ENCODE results near the gene SRSF10. TPM values are rescaled to one million over a fixed set of nuclear protein-coding genes. Genes with fewer than 3 reads are reported as not detected.
"Not testable (repeated sequence)": the region's sequence is repeated elsewhere in the genome, so short reads cannot be mapped to it uniquely, and the experiment has no call there.

The SRSF10 gene
- total RNA-seq, 1 donor from 2014 or later, result 78.9 TPM

DNA sequence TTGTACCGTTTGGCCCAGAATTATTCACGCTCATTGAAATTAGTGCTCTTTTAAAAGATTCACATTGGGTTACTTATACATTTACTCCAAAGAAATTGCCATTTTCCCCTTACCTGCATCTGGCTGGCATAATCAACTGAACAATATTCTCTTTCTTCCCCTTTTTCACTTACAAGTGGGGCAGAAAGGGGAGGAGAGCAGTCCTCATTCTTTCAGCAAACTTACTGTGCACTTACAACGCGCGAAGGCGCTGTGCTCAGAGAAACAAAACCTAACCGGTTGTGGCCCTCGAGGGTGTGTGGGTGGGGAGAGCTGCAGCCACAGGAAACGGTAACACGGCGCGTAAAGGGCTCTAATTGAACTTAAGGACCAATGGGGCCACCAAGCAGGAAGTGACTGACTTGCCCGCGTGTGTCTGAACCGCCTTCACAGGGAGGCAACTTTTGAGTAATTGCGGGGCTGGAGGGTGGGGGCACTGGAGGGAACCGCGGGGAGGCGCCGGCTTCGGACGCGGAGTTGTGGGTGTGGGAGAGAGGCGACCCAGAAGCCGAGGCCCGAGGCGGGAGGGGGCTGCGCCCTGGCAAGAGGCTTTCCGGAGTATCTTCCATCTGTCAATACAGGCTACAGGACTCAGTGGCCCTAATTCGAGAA is 21.2 kb downstream of the SRSF10 start:
- peak; percentile 88 for DNase-seq (ENCODE audit: low spot score)

DNA sequence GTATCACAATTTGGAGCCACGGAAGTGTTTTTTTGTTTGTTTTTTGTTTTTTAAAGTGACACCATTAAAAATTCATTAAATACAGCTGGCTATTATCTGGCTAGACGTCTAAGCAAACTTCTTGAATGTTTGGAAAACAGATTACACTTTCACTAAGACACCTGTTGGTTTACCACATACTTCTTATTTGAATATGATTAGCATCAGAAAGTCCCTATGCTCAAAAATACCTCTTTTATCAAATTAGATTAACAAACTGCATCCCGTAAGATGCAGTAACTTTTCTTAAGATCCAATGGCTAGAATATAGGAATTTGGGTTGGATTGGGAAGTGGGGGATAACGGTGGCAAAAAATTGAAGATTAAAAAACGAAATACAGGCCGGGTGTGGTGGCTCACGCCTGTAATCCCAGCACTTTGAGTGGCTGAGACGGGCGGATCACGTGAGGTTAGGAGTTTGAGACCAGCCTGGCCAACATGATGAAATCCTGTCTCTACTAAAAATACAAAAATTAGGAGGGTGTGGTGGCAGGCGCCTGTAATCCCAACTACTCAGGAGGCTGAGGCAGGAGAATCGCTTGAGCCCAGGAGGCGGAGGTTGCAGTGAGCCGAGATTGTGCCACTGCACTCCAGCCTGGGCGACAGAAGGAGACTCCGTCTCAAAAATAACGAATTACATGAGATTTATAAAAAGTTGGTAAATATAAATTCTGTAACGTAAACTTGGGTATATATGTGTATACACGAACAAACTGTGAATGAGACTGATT is 21.9 kb downstream of the SRSF10 start:
- not testable (repeated sequence) for DNase-seq (ENCODE audit: low spot score)

DNA sequence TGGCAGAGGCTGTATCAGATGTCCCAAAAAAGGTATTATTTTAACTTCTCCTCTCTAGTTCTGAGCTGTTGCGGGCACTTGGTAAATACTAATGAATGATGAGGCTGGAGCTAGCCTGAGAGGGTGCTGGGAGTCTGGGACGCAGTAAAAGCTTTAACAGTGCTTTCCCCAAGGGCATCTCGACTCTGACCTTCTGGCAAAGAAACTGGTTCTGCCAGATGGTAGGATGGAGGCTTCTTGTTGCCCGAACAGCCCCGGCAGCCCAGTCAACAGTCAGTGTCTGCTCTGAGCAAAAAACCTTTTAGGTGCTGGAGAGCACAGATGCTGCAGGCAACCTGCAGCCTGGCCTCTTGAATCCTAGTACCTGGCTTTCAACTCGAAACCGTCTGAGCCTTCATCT is 23.0 kb downstream of the SRSF10 start:
- peak; percentile 78 for DNase-seq (ENCODE audit: low spot score)

DNA sequence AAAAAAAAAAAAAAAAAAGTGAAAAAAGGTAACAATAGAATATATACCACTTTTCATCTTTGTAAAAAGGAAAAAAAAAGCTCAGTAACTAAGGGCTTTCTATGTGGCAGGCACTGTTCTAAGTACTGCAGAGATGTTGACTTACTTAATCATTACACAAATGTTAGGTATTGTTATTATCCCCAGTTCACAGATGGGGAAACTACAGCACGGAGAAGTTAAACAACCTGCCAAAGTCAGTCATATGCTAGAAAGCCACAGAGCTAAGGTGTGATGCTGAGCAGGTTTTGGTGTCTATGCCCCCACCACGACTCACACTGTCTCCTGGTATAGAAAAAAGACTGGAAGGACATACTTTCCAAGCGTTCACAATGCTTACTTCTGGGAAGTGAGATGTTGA is 27.1 kb downstream of the SRSF10 start:
- DNase-seq (ENCODE audit: low spot score), result no peak

DNA sequence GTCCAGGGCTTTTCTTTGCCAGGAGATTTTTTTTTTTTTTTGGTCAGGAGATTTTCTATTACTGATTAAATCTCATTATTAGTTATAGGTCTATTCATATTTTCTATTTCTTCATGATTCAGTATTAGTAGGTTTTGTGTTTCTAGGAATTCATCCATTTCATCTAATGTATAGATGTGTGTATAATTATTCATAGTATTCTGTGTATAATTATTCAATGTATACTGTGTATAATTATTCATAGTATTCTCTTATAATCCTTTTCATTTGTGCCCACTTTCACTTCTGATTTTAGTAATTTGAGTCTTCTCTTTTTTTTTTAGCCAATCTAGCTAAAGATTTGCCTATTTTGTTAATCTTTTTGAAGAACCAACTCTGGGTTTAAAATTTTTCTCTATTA is 32.8 kb downstream of the SRSF10 start:
- no peak for DNase-seq (ENCODE audit: low spot score)

DNA sequence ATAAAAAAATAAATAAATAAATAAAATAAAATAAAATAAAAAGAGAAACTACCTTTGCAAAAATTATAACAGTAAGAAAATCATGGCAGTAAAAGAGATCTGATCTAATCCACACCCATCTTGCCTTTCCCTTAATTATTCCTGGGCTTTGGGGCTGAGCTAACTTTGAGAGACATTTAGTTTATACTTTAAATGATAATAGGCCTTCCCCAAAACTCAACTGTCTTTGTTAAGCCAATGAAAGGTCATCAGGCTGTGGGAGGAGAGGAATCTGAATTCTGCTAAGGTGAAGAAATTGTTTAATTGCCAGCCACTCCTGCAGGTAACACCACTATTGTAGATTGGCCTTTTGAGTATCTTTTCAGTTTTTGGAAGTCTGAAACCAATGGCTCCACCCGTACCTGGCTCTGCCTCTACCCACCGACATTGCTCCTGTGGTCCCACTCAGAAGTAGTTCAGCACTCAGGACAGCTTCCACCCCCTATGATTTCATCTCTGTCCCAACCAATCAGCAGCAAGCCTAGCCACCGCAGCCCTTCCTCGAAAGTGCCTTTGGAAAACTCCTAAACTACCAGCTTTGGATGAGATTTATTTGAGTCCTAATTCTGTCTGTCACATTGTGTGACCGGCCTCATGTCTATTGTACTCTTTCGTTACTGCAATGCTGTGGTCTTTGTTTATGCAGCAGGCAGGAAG is 43.5 kb downstream of the SRSF10 start:
- DNase-seq (ENCODE audit: low spot score), result no peak

DNA sequence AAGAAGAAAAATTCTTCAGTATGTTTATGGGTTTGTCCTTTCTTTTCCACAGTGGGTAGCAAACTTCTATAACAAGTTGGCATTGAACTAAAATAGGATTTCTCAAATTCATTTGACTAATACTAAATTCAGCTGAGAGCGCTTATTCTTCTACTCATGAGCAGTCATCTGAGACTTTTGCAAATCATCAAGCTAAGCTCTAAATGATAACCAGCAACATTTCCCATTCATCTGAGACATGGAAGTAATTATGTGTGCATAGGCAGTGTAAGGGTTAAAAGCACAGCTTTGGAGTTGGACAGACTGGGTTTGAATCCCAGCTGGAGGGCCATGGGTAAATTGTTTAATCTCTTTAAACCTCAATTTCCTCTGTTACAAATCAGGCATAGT is 48.6 kb downstream of the SRSF10 start:
- no peak for DNase-seq (ENCODE audit: low spot score)

DNA sequence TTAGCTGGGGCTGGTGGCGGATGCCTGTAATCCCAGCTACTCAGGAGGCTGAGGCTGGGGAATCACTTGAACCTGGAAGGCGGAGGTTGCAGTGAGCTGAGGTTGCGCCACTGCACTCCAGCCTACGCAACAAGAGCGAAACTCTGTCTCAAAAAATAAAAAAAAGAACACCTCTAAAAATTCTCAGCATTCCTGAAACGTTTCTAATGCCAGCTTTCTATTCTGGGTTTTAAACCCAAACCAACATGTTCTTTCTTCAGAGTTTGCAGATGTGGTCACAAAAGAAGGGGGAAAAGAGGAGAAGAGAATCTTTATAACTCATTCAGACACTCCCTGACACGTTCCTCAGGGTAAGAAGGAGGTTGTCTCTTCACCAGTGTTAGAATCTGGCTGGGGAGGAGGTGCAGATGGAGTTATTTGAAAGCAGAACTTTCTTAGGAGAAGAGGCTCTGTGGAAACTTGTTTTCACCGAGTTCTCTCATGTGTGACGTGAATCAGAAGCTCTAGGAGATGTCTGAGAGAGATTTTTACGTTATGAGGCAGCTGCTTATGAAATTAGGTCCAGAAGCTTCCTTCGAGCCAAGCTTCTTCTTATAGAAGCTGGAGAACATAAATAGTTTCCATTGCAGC is 49.2 kb downstream of the SRSF10 start:
- DNase-seq (ENCODE audit: low spot score), result no peak

DNA sequence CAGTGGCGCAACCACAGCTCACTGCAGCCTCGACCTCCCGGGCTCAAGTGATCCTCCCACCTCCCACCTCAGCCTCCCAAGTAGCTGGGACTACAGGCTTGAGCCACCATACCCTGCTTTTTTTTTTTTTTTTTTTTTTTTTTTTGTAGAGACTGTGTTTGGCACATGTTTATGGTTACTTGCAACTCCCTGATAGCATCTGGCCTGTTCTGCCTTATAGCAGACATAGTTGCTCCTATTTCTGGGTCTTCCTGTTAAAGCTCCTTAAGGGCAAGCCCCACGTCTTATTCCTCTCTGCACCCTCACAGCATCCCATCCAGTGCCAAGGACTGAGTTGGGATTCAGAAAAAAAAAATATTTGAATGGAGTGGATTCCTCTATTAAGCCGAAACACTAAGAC is 49.9 kb downstream of the SRSF10 start:
- no peak for DNase-seq (ENCODE audit: low spot score)

DNA sequence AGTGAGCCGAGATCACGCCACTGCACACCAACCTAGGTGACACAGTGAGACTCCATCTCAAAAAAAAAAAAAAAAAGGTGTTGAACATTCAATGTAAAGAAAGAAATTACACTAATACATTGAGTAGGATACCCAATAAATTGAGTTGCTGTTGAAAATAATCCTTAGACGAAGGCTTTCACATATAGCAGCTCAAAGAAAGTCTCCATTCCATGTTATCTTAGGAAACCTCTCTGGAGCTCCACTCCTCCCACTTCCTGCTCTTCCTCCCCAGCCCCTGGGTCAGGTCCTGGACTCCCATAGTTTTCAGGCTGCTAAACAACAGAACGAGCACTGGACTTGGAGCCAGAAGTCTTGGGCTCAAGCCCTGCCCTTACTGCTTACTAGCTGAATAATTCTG is 51.3 kb downstream of the SRSF10 start:
- no peak for DNase-seq (ENCODE audit: low spot score)

DNA sequence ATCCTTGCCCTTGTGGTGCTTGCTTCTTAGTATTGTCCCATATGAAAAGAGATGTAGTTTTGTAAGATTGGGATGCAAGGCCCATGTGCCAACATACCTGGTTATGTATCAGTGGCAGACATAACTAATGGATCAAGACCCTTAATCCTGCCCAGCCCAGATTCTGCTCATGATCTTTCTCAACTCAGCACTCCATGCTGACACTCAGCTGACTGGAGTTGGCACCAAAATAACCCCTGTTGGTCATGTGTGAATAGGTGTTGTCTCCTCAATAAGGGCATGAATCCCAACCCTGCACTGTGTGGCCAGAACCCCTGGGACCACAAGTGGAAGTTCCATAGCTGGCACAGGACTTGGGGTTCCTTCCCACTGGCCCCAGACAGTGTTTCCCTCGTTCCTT is 53.0 kb downstream of the SRSF10 start:
- no peak for DNase-seq (ENCODE audit: low spot score)

DNA sequence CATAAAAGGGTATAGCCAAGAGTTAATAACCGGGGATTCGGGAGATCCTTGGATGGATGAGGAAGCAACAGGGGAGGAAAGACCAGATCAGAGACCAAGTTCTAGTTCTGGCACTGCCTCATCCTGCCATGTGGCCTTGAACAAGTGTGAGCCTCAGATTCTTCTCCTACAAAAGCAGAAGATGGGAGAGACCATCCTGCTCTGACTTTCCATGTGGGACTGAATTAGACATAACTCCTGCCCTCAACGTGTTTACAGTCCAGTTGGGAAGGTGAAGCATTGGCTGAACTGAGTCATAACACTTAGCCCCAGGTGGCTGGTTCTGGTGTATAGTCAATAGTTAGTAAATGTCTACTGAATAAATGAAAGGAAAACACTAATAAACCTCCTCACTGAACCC is 54.8 kb downstream of the SRSF10 start:
- no peak for DNase-seq (ENCODE audit: low spot score)

DNA sequence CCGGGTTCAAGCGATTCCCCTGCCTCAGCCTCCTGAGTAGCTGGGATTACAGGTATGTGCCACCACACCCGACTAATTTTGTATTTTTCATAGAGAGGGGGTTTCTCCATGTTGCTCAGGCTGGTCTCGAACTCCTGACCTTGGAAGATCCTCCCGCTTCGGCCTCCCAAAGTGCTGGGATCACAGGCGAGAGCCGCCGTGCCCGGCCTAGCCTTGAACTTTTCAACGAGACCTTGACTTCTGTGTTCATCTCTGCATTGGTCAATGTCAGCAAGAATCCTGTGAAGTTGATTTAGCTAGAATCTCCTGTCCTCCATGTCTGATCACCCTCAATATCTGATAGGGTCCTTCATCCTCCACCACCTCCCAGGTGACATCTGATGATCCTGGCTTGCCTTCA is 55.5 kb downstream of the SRSF10 start:
- no peak for DNase-seq (ENCODE audit: low spot score)

DNA sequence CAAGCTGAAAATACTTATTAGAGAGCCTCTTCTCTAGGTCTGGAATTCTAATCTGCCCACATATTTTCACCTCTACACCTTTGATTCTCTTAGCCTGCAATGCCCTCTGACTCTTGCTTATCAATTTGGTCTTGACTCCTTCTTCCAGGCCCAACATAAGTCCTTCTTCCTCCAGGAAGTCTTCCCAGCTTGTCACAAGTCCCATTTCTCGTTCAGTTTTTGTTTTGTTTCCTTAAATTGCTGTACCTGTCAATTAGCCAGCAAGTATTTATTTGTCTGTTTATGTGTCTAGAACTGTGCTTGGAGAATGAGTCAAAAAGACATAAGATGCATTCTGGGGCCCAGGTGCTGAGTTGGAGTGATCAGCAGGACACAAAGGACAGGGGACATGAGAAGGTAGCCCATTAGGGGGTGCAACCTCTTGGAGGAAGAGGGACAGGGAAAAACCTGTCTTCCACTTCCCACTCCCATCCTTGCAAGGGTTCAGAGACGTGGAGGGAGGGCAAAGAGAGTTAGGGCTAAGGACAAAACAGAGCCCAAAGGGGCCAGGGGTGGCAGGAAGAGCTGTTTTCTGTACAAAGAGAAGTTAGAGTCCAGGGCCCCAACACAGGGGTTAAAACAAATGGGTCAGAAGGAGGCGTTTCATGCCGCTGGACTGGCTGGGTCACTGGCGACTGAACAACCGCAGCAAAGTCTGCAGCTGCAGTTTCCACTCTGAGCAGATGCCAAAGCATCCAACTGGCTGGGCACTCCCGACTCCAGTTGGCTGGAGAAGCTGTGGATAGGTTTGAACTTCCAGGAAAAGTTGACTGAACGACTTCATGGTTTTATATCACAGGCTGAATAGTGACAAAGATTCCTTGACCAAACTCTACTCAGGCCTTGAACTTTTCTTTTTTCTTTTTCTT is 56.3 kb downstream of the SRSF10 start:
- DNase-seq (ENCODE audit: low spot score), result no peak

DNA sequence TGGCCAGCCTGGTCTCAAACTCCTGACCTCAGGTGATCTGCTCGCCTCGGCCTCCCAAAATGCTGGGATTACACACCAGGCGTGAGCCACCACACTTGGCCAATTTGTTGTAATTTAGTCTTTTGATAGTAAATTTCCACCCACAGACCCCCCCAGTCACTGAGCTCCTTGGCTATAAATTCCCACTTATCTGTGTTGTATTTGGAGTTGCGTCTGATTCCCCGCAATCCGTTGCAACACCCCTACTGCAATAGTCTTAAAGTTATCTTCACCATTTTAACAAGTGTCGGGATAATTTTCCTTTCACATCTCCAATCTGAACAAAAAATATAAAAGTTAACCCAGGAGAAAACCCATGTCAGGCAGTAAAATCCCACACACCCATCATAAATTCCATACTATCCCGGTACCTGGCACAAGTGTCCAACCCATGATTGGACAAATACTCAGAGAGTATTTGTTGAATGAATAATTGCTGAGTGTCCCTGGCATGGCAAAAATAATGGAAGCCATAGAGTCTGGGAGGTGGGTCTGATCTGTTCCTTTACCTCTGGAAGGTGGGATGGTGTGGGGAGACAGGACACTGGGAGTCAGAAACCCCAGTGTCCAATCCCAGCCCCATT is 57.7 kb downstream of the SRSF10 start:
- DNase-seq (ENCODE audit: low spot score), result no peak

DNA sequence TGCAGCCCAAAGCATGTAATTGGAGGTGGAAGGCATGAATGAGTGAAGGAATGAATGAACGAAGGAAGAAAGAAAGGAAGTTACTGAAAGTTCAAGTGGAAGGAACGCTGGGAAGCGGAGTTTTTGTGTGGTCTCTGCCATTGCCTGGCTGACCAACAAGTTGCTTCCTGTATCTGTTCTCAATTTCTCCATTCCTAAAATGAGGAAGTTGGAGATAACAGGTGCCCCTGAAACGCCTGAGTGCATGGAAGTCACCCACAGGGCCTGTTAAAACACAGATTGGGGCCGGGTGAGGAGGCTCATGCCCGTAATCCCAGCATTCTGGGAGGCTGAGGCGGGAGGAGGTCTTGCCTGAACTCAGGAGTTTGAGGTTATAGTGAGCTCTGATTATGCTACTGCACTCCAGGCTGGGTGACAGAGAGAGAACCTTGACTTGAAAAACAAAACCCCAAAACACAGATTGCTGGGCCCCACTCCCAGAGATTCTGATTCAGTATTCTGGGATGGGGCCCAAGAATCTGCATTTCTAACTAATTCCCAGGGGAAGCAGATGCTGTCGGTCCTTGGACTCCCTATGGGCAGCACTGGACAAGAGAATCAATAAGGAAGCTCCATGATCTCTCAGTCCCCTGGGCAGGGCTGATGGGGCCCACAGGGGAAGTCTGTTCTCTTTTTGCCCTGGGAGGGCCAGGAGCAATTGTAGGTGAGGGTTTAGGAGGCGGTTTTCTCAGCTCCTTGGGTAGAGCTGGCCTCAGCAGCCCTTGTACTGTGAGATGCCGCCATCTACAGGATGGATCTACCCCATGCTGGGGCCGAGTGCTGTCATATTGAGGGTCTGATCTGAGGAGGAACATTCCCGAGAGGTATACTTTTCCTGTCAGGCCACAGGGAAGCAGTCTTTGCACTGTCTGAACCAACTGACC is 63.7 kb downstream of the SRSF10 start:
- DNase-seq (ENCODE audit: low spot score), result peak; percentile 73

DNA sequence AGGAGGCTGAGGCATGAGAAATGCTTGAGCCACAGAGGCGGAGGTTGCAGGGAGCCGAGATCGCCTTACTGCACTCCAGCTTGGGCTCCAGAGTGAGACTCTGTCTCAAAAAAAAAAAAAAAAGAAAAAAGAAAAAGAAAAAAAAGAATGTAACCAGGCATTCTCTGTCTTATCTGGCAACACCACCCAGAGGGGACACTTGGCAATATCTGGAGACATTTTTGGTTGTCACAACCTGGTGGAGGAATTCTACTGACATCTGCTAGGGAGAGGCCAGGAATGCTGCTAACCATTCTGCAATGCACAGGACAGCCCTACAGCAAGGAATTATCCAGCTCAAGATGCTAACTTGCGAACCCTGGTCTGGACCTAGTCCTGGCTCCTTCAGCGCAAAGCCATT is 64.7 kb downstream of the SRSF10 start:
- DNase-seq (ENCODE audit: low spot score), result no peak

DNA sequence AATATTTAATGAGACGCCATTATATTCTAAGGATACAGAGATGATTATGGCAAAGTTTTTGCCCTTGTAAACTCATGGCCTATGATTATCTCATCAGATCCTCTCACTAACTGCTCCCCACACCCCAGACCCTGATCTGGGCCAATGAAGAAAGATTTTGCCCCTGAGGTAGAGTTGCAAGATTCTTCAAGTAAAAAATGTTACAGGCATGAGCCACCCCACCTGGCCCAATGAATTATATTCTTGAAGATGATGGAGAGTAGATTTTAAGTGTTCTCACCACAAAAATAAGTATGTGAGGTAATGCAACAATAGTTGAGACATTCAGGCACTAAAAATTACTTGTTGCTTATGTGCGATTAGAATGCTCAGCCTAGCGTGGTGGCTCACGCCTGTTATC is 65.2 kb downstream of the SRSF10 start:
- DNase-seq (ENCODE audit: low spot score), result no peak

Data from mucosa of gallbladder (tissue), 1 donor.